Natural killer cell (primary cell): ENCODE data around the gene UBL5. TPM values are rescaled to one million over a fixed set of nuclear protein-coding genes. Genes with fewer than 3 reads are reported as not detected.
"Not testable (repeated sequence)": the region's sequence is repeated elsewhere in the genome, so short reads cannot be mapped to it uniquely, and the experiment has no call there.

Source experiments
- ATAC-seq, 3 donors: fragments of 150-1000 bp in 2 of 3; fragments of 200-7000 bp in 1 of 3; cut with Tn5 transposase; 1 replicate in 1 of 3; 2 replicates in 2 of 3; pipeline ENCODE4 v1.10.0; 2021; ENCODE audit warnings: mild to moderate bottlenecking in 2 of 3, moderate library complexity in 2 of 3
- DNase-seq, 2 donors: peaks; one replicate each; pipeline versions ENCODE4 v3.0.0 to v3.0.0-alpha.2; 2013 to 2021; ENCODE audit warnings: mixed read lengths in 1 of 2
- H3K27ac ChIP-seq: one replicate; pipeline ENCODE4 v1.5.1; 2013; ENCODE audit warnings: mild to moderate bottlenecking, low read length
- H3K27me3 ChIP-seq: one replicate; pipeline ENCODE4 v1.6.1; 2013; ENCODE audit warnings: low read length; ENCODE audit not compliant: control insufficient read depth, insufficient read depth
- H3K36me3 ChIP-seq: one replicate; pipeline ENCODE4 v1.6.1; 2013; ENCODE audit warnings: low read length; ENCODE audit not compliant: control insufficient read depth, insufficient read depth
- H3K4me1 ChIP-seq: one replicate; pipeline ENCODE4 v1.6.1; 2013; ENCODE audit warnings: low read length; ENCODE audit not compliant: control insufficient read depth, insufficient read depth
- H3K4me3 ChIP-seq: one replicate; pipeline ENCODE4 v1.5.1; 2013; ENCODE audit warnings: low read length
- H3K9me3 ChIP-seq: one replicate; pipeline ENCODE4 v1.6.1; 2013; ENCODE audit warnings: low read length; ENCODE audit not compliant: control insufficient read depth, insufficient read depth
- H3K27ac Mint-ChIP-seq, 2 donors: one replicate each; pipeline ENCODE4 v1.8.0; 2022; ENCODE audit warnings: mild to moderate bottlenecking in 2 of 2, mixed read lengths in 2 of 2, moderate library complexity in 1 of 2
- H3K27me3 Mint-ChIP-seq, 2 donors: one replicate each; pipeline ENCODE4 v1.8.0; 2022; ENCODE audit warnings: low read depth in 2 of 2, mixed read lengths in 2 of 2
- H3K36me3 Mint-ChIP-seq: one replicate; pipeline ENCODE4 v1.8.0; 2022; ENCODE audit warnings: mixed read lengths
- H3K4me1 Mint-ChIP-seq, 2 donors: one replicate each; pipeline ENCODE4 v1.8.0; 2022; ENCODE audit warnings: mixed read lengths in 2 of 2
- H3K4me3 Mint-ChIP-seq: one replicate; pipeline ENCODE4 v1.8.0; 2022; ENCODE audit warnings: mild to moderate bottlenecking, moderate library complexity, mixed read lengths
- H3K9me3 Mint-ChIP-seq, 2 donors: one replicate each; pipeline ENCODE4 v1.8.0; 2022; ENCODE audit warnings: mixed read lengths in 2 of 2
- CTCF ChIP-seq: fragments of 200-600 bp; IDR thresholded peaks from one replicate; pipeline ENCODE4 v1.8.0; 2022; ENCODE audit warnings: antibody characterized with exemption
- WGBS: methylation state at CpG from one replicate; pipeline ENCODE4 v1.1.7; 2013; ENCODE audit warnings: missing lambda C conversion rate; ENCODE audit not compliant: insufficient coverage; 5-methylcytosine and 5-hydroxymethylcytosine counted together
- intact Hi-C: fragments of 100-400 bp; cut with micrococcal nuclease; formaldehyde crosslinking; loops from one replicate; pipeline ENCODE4 v1.14.2; 2022
- total RNA-seq, 4 donors: library from RNA; stranded (reverse); fragments of 120-200 nt in 1 of 4; gene quantifications; one replicate each; pipeline versions ENCODE4 v1.2.3 to v1.2.4, GENCODE V29; 2013 to 2022

The UBL5 gene
- total RNA-seq, 3 donors from 2014 or later (not counting 1 experiment from before 2014, with no cell fraction given), result 193 to 239 (median 194) TPM

DNA sequence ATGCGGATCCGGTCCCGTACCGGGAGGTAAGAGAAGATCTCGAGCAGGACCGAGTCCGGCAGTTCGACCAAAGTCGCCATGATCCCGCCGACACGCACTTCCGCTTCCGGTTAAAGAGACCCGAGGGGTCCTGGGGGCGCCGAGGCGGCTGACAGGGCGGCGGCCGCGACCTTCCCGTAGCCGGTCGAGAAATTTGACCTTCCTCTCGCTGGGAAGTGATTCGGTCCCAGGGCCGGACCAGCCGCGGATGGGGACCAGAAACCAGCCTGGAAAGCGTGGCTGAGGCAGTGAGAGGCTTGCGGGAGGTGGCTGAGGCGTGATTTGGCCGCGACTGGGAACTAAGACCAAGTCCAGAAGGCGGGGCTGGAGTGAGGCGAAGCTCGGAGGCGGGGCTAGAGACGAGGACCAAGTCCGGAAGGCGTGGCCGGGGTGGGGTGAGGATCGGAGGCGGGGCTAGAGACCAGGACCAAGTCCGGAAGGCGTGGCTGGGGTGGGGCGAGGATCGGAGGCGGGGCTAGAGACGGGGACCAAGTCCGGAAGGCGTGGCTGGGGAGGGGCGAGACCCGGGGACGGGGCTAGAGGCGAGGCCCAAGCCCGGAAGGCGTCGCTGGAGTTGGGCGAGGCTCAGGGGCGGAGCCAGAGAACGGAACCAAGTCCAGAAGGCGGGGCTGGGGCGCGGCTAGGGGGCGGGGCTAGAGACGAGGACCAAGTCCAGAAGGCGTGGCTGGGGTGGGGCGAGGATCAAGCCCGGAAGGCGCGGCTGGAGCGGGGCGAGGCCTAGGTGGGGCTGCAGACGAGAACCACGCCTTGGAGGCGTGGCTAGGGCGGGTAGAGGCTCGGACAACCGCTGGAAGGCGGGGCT, 8.8 kb upstream of the UBL5 start, which contains the start of gene FBXL12:
FBXL12 (minus strand) TSS at position 346 of the 862 bp plus-strand sequence; CDS start at position 80, 266 bp downstream.
- Histone ChIP-seq H3K27me3 (no peaks in the 10 kb centered on the region), H3K27ac (peak within 1 kb of the TSS; percentile 95), H3K9me3 (no peaks in the 10 kb centered on the region), H3K4me3 (peak within 1 kb of the TSS; percentile 87), H3K4me1 (peaks cover 14% of the 10 kb centered on the region), H3K36me3 (no peaks in the 10 kb centered on the region)
- ATAC-seq, result peak; percentile 86 to 96 (median 87)
- WGBS, result under 1% methylated on average over 82 of the region's 82 CpGs
- Mint-ChIP-seq H3K27me3 (no peaks in the 10 kb centered on the region), H3K27ac (peak within 1 kb of the TSS; percentile 87 to 89), H3K4me3 (peak within 1 kb of the TSS; percentile 90), H3K9me3 (no peaks in the 10 kb centered on the region), H3K4me1 (peaks cover 19 to 33% of the 10 kb centered on the region in 2 donors), H3K36me3 (no peaks in the 10 kb centered on the region)
- intact Hi-C loops, result loop anchor here (1.0 to 2.0 kb wide), 6 partner anchors 8 to 51 kb away; partner anchors contain the start of genes PIN1, UBL5 and ZNF846
- TF ChIP-seq CTCF, result no peak
- DNase-seq, result peak; percentile 100

GRCh38 chr19:9819596-9819909, 8.2 kb upstream of the UBL5 start:
- peaks cover 19 to 33% of the 10 kb centered on the region in 2 donors for H3K4me1 Mint-ChIP-seq

DNA sequence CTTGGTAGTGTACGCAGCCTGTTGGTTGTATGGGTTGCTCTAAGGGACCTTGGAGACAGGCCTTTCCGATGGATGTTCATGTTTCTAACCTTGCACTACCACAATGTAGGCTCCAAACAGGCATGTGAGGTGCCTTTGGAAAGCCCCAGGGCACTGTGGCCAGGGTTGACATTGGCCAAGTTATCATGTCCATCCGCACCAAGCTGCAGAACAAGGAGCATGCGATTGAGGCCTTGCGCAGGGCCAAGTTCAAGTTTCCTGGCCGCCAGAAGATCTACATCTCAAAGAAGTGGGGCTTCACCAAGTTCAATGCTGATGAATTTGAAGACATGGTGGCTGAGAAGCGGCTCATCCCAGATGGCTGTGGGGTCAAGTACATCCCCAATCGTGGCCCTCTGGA, 7.7 kb upstream of the UBL5 start:
- WGBS, result 93% methylated on average over 7 of the region's 8 CpGs
- DNase-seq, intact Hi-C loops, H3K4me3 ChIP-seq, H3K9me3 Mint-ChIP-seq, H3K9me3 ChIP-seq, H3K27me3 ChIP-seq, H3K36me3 ChIP-seq, H3K36me3 Mint-ChIP-seq, H3K27me3 Mint-ChIP-seq, H3K4me3 Mint-ChIP-seq, ATAC-seq: not testable (repeated sequence)
- Mint-ChIP-seq H3K4me1 (peaks cover 19 to 33% of the 10 kb centered on the region in 2 donors), H3K27ac (peak overlapping the region; percentile 87 to 89)
- Histone ChIP-seq H3K27ac (peak overlapping the region; percentile 95), H3K4me1 (peaks cover 14% of the 10 kb centered on the region)

More at GRCh38 chr19:9819596-9819909, 8.2 kb upstream of the UBL5 start:
- Histone ChIP-seq H3K27ac (peak overlapping the region; percentile 95), H3K9me3 (no peaks in the 10 kb centered on the region), H3K27me3 (no peaks in the 10 kb centered on the region), H3K4me3 (peak overlapping the region; percentile 46), H3K36me3 (no peaks in the 10 kb centered on the region), H3K4me1 (peaks cover 14% of the 10 kb centered on the region)
- no peak for DNase-seq
- H3K27ac Mint-ChIP-seq, result peak overlapping the region; percentile 87 to 89
- no peak for ATAC-seq
- H3K36me3 Mint-ChIP-seq, result no peaks in the 10 kb centered on the region
- whole genome bisulfite sequencing, result under 1% methylated on average over 21 of the region's 21 CpGs
- H3K4me3 Mint-ChIP-seq, result peak overlapping the region; percentile 90
- no peak for TF ChIP-seq CTCF
- no peaks in the 10 kb centered on the region for H3K27me3 Mint-ChIP-seq
- intact Hi-C loops, result loop anchor here (1.0 to 2.0 kb wide), 6 partner anchors 8 to 51 kb away; partner anchors contain the start of genes PIN1, UBL5 and ZNF846
- no peaks in the 10 kb centered on the region for H3K9me3 Mint-ChIP-seq

DNA sequence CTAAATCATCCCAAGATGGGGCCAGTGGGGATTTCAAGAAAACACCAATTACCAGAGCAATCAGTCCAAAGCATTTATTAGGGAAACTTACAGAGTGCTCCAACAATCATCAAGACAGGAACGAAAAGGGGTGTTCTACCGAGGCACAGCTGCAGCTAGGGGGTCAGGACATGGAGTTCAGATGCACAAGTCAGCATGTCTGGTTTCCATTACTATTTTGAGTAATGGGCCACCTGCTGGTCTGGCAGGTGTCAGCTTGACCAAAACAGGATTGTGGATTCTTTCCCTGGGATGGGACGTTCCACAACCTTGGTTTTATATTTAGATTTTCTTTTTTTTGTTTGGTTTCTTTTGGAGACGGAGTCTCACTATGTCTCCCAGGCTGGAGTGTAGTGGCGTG, 3.9 kb upstream of the UBL5 start:
- TF ChIP-seq CTCF, result no peak
- Histone ChIP-seq H3K9me3 (no peaks in the 10 kb centered on the region), H3K4me1 (peaks cover 26% of the 10 kb centered on the region), H3K36me3 (no peaks in the 10 kb centered on the region), H3K27me3 (no peaks in the 10 kb centered on the region), H3K4me3 (no peak overlapping the region), H3K27ac (no peak overlapping the region)
- Mint-ChIP-seq H3K9me3 (no peaks in the 10 kb centered on the region), H3K27ac (no peak overlapping the region), H3K4me1 (peaks cover 12 to 43% of the 10 kb centered on the region in 2 donors), H3K27me3 (no peaks in the 10 kb centered on the region), H3K36me3 (no peaks in the 10 kb centered on the region), H3K4me3 (peak overlapping the region; percentile 45)
- DNase-seq (no peak), ATAC-seq (no peak)
- intact Hi-C loops, result no loop called here
- WGBS, result 96% methylated on average over 5 of the region's 5 CpGs
